ENCODE data around the gene PROSER2. TPM values are rescaled to one million over a fixed set of nuclear protein-coding genes. Genes with fewer than 3 reads are reported as not detected.

The PROSER2 gene
- total RNA-seq, 3 donors from 2014 or later (not counting 1 experiment from before 2014, with no cell fraction given): 0.70 to 1.9 (median 1.1) TPM

- no peak overlapping the region for H3K27ac ChIP-seq (ENCODE audit: low read length)
- H3K27me3 Mint-ChIP-seq (ENCODE audit: low read depth in 2 of 2): peaks cover 0 to under 1% of the 10 kb centered on the region in 2 donors
- ATAC-seq (no peak), DNase-seq (no peak)
- H3K27me3 ChIP-seq (ENCODE audit: control insufficient read depth, insufficient read depth, low read length): no peaks in the 10 kb centered on the region
- no peak overlapping the region for H3K27ac Mint-ChIP-seq
- no peak overlapping the region for H3K4me3 Mint-ChIP-seq
- no peak for TF ChIP-seq CTCF (IDR thresholded peaks at IDR 0.05)
- H3K36me3 Mint-ChIP-seq: no peaks in the 10 kb centered on the region
- no peaks in the 10 kb centered on the region for H3K36me3 ChIP-seq (ENCODE audit: control insufficient read depth, insufficient read depth, low read length)
- H3K4me3 ChIP-seq (ENCODE audit: low read length): no peak overlapping the region
- H3K4me1 Mint-ChIP-seq: no peaks in the 10 kb centered on the region
- WGBS (ENCODE audit: insufficient coverage): 98% methylated on average over 3 of the region's 3 CpGs
- no peaks in the 10 kb centered on the region for H3K9me3 ChIP-seq (ENCODE audit: control insufficient read depth, insufficient read depth, low read length)
- no peaks in the 10 kb centered on the region for H3K4me1 ChIP-seq (ENCODE audit: control insufficient read depth, insufficient read depth, low read length)
- no peaks in the 10 kb centered on the region for H3K9me3 Mint-ChIP-seq
- intact Hi-C loops (cut with micrococcal nuclease): no loop called here
These were observed 47.1 kb upstream of the PROSER2 start for GRCh38 chr10:11776080-11776479.

- no peaks in the 10 kb centered on the region for H3K36me3 ChIP-seq (ENCODE audit: control insufficient read depth, insufficient read depth, low read length)
- H3K4me1 Mint-ChIP-seq: no peaks in the 10 kb centered on the region
- DNase-seq (no peak), ATAC-seq (no peak)
- no peaks in the 10 kb centered on the region for H3K9me3 ChIP-seq (ENCODE audit: control insufficient read depth, insufficient read depth, low read length)
- H3K27me3 Mint-ChIP-seq (ENCODE audit: low read depth in 2 of 2): peaks cover 0 to 8% of the 10 kb centered on the region in 2 donors
- H3K36me3 Mint-ChIP-seq: no peaks in the 10 kb centered on the region
- no peak overlapping the region for H3K4me3 ChIP-seq (ENCODE audit: low read length)
- no peaks in the 10 kb centered on the region for H3K9me3 Mint-ChIP-seq
- intact Hi-C loops (cut with micrococcal nuclease): no loop called here
- H3K27ac Mint-ChIP-seq: no peak overlapping the region
- no peaks in the 10 kb centered on the region for H3K27me3 ChIP-seq (ENCODE audit: control insufficient read depth, insufficient read depth, low read length)
- no peak overlapping the region for H3K4me3 Mint-ChIP-seq
- no peak overlapping the region for H3K27ac ChIP-seq (ENCODE audit: low read length)
- H3K4me1 ChIP-seq (ENCODE audit: control insufficient read depth, insufficient read depth, low read length): no peaks in the 10 kb centered on the region
- 94% methylated on average over 6 of the region's 6 CpGs for WGBS (ENCODE audit: insufficient coverage)
- no peak for TF ChIP-seq CTCF (IDR thresholded peaks at IDR 0.05)
These were observed 42.0 kb upstream of the PROSER2 start for GRCh38 chr10:11781114-11781513.

GRCh38 chr10:11782793-11783557 lies 40.2 kb upstream of the PROSER2 start:
- no peaks in the 10 kb centered on the region for H3K27me3 ChIP-seq (ENCODE audit: control insufficient read depth, insufficient read depth, low read length)
- no peak overlapping the region for H3K27ac Mint-ChIP-seq
- ATAC-seq (peak; percentile 40 to 61 (median 58)), DNase-seq (peak in 1 of 2 donors; percentile 68)
- H3K9me3 ChIP-seq (ENCODE audit: control insufficient read depth, insufficient read depth, low read length): no peaks in the 10 kb centered on the region
- H3K36me3 ChIP-seq (ENCODE audit: control insufficient read depth, insufficient read depth, low read length): no peaks in the 10 kb centered on the region
- intact Hi-C loops (cut with micrococcal nuclease): loop anchor here (1.0 kb wide), 1 partner anchor 203 kb away; no protein-coding TSS in a partner anchor
- no peak overlapping the region for H3K27ac ChIP-seq (ENCODE audit: low read length)
- H3K36me3 Mint-ChIP-seq: no peaks in the 10 kb centered on the region
- H3K4me3 ChIP-seq (ENCODE audit: low read length): no peak overlapping the region
- no peaks in the 10 kb centered on the region for H3K9me3 Mint-ChIP-seq
- H3K4me3 Mint-ChIP-seq: no peak overlapping the region
- H3K4me1 ChIP-seq (ENCODE audit: control insufficient read depth, insufficient read depth, low read length): no peaks in the 10 kb centered on the region
- H3K27me3 Mint-ChIP-seq (ENCODE audit: low read depth in 2 of 2): peaks cover 0 to 11% of the 10 kb centered on the region in 2 donors
- no peaks in the 10 kb centered on the region for H3K4me1 Mint-ChIP-seq
- 81% methylated on average over 17 of the region's 18 CpGs for WGBS (ENCODE audit: insufficient coverage)
- TF ChIP-seq CTCF (IDR thresholded peaks at IDR 0.05): peak; percentile 54

- Mint-ChIP-seq H3K9me3 (no peaks in the 10 kb centered on the region), H3K4me1 (no peaks in the 10 kb centered on the region), H3K36me3 (no peaks in the 10 kb centered on the region), H3K27me3 (ENCODE audit: low read depth in 2 of 2) (peaks cover 0 to 12% of the 10 kb centered on the region in 2 donors), H3K4me3 (no peak overlapping the region), H3K27ac (no peak overlapping the region)
- Histone ChIP-seq H3K4me1 (ENCODE audit: control insufficient read depth, insufficient read depth, low read length) (no peaks in the 10 kb centered on the region), H3K36me3 (ENCODE audit: control insufficient read depth, insufficient read depth, low read length) (no peaks in the 10 kb centered on the region), H3K27ac (ENCODE audit: low read length) (no peak overlapping the region), H3K4me3 (ENCODE audit: low read length) (no peak overlapping the region), H3K27me3 (ENCODE audit: control insufficient read depth, insufficient read depth, low read length) (no peaks in the 10 kb centered on the region), H3K9me3 (ENCODE audit: control insufficient read depth, insufficient read depth, low read length) (no peaks in the 10 kb centered on the region)
- WGBS (ENCODE audit: insufficient coverage): 83% methylated on average over 7 of the region's 7 CpGs
- TF ChIP-seq CTCF (IDR thresholded peaks at IDR 0.05): no peak
- DNase-seq (no peak), ATAC-seq (no peak)
- intact Hi-C loops (cut with micrococcal nuclease): loop anchor here (1.0 kb wide), 1 partner anchor 203 kb away; no protein-coding TSS in a partner anchor
These were observed 39.6 kb upstream of the PROSER2 start for GRCh38 chr10:11783558-11783865.
